ENCODE data around the gene KLHDC10. TPM values are rescaled to one million over a fixed set of nuclear protein-coding genes. Genes with fewer than 3 reads are reported as not detected.

KLHDC10 gene
- total and polyA plus RNA-seq, 2 donors (not counting 1 experiment from before 2014, with no cell fraction given) = 28.5 to 29.1 TPM

GRCh38 chr7:130178251-130178650 is 107.9 kb downstream of the KLHDC10 start:
- H4K20me1 ChIP-seq (ENCODE audit: control insufficient read depth, extremely low read depth, insufficient read depth, low read length) = no peaks in the 10 kb centered on the region
- no peaks in the 10 kb centered on the region for H3K79me2 ChIP-seq (ENCODE audit: control insufficient read depth, insufficient read depth, low read length)
- no peaks in the 10 kb centered on the region for H3K27me3 ChIP-seq (ENCODE audit: control insufficient read depth, insufficient read depth, low read length)
- H2AFZ ChIP-seq (ENCODE audit: low read length) = no peak overlapping the region
- no peak overlapping the region for H3K9ac ChIP-seq (ENCODE audit: insufficient read depth, low read length)
- H3K4me1 ChIP-seq (ENCODE audit: control insufficient read depth, extremely low read depth, insufficient read depth, low read length) = no peaks in the 10 kb centered on the region
- H3K27ac ChIP-seq (ENCODE audit: insufficient read depth, low read length) = no peak overlapping the region
- no peak for TF ChIP-seq CTCF (conservative IDR thresholded peaks at IDR 0.05 in 1 of 2, IDR thresholded peaks at IDR 0.05 in 1 of 2; ENCODE audit: low read depth in 1 of 2, low read length in 2 of 2)
- TF ChIP-seq EZH2 (IDR thresholded peaks at IDR 0.05; ENCODE audit: low read length, missing control alignments) = no peak
- no peak for DNase-seq (ENCODE audit: low read depth in 2 of 2)
- H3K4me3 ChIP-seq (replicated peaks in 1 of 4; ENCODE audit: control extremely low read depth in 1 of 4, insufficient read depth in 1 of 4, low read depth in 3 of 4, low read length in 4 of 4) = no peak overlapping the region
- H3K4me2 ChIP-seq (ENCODE audit: extremely low read depth, insufficient read depth, low read length) = no peak overlapping the region
- peaks cover 2% of the 10 kb centered on the region for H3K36me3 ChIP-seq (ENCODE audit: control insufficient read depth, insufficient read depth, low read length)
- no peaks in the 10 kb centered on the region for H3K9me3 ChIP-seq (ENCODE audit: control insufficient read depth, insufficient read depth, low read depth, low read length)

- DNase-seq (ENCODE audit: low read depth in 2 of 2) = no peak
- Histone ChIP-seq H3K36me3 (ENCODE audit: control insufficient read depth, insufficient read depth, low read length) (peaks cover 2% of the 10 kb centered on the region), H3K9ac (ENCODE audit: insufficient read depth, low read length) (no peak overlapping the region), H4K20me1 (ENCODE audit: control insufficient read depth, extremely low read depth, insufficient read depth, low read length) (no peaks in the 10 kb centered on the region), H3K9me3 (ENCODE audit: control insufficient read depth, insufficient read depth, low read depth, low read length) (no peaks in the 10 kb centered on the region), H3K4me2 (ENCODE audit: extremely low read depth, insufficient read depth, low read length) (no peak overlapping the region), H3K27ac (ENCODE audit: insufficient read depth, low read length) (no peak overlapping the region), H3K79me2 (ENCODE audit: control insufficient read depth, insufficient read depth, low read length) (no peaks in the 10 kb centered on the region), H3K4me1 (ENCODE audit: control insufficient read depth, extremely low read depth, insufficient read depth, low read length) (no peaks in the 10 kb centered on the region), H2AFZ (ENCODE audit: low read length) (no peak overlapping the region), H3K27me3 (ENCODE audit: control insufficient read depth, insufficient read depth, low read length) (no peaks in the 10 kb centered on the region), H3K4me3 (replicated peaks in 1 of 4; ENCODE audit: control extremely low read depth in 1 of 4, insufficient read depth in 1 of 4, low read depth in 3 of 4, low read length in 4 of 4) (no peak overlapping the region)
- TF ChIP-seq EZH2 (IDR thresholded peaks at IDR 0.05; ENCODE audit: low read length, missing control alignments) (no peak), CTCF (conservative IDR thresholded peaks at IDR 0.05 in 1 of 2, IDR thresholded peaks at IDR 0.05 in 1 of 2; ENCODE audit: low read depth in 1 of 2, low read length in 2 of 2) (no peak)
These were observed 109.3 kb downstream of the KLHDC10 start for GRCh38 chr7:130179631-130180030.

GRCh38 chr7:130180571-130181262 is 110.4 kb downstream of the KLHDC10 start:
- Histone ChIP-seq H3K9ac (ENCODE audit: insufficient read depth, low read length) (no peak overlapping the region), H3K9me3 (ENCODE audit: control insufficient read depth, insufficient read depth, low read depth, low read length) (no peaks in the 10 kb centered on the region), H3K4me3 (replicated peaks in 1 of 4; ENCODE audit: control extremely low read depth in 1 of 4, insufficient read depth in 1 of 4, low read depth in 3 of 4, low read length in 4 of 4) (no peak overlapping the region), H3K4me1 (ENCODE audit: control insufficient read depth, extremely low read depth, insufficient read depth, low read length) (no peaks in the 10 kb centered on the region), H3K27me3 (ENCODE audit: control insufficient read depth, insufficient read depth, low read length) (no peaks in the 10 kb centered on the region), H3K36me3 (ENCODE audit: control insufficient read depth, insufficient read depth, low read length) (peaks cover 2% of the 10 kb centered on the region), H3K27ac (ENCODE audit: insufficient read depth, low read length) (no peak overlapping the region), H2AFZ (ENCODE audit: low read length) (no peak overlapping the region), H3K4me2 (ENCODE audit: extremely low read depth, insufficient read depth, low read length) (no peak overlapping the region), H4K20me1 (ENCODE audit: control insufficient read depth, extremely low read depth, insufficient read depth, low read length) (no peaks in the 10 kb centered on the region), H3K79me2 (ENCODE audit: control insufficient read depth, insufficient read depth, low read length) (no peaks in the 10 kb centered on the region)
- TF ChIP-seq CTCF (conservative IDR thresholded peaks at IDR 0.05 in 1 of 2, IDR thresholded peaks at IDR 0.05 in 1 of 2; ENCODE audit: low read depth in 1 of 2, low read length in 2 of 2) = no peak
- DNase-seq (ENCODE audit: low read depth in 2 of 2) = peak in 1 of 2 donors; percentile 92
